KOPT-K1 (cell line): ENCODE data around the gene ILF3.

ENCODE experiments used
- H3K27ac ChIP-seq: fragments of 200-600 bp; sonication (generic); 2 replicates; pipeline ENCODE4 v1.5.1; 2016; ENCODE audit warnings: antibody characterized with exemption, mild to moderate bottlenecking, low read depth, low read length; ENCODE audit not compliant: poor library complexity, severe bottlenecking
- H3K36me3 ChIP-seq: fragments of 200-600 bp; sonication (generic); 2 replicates; pipeline ENCODE4 v1.5.1; 2017; ENCODE audit warnings: antibody characterized with exemption, mild to moderate bottlenecking, low read length, moderate library complexity; ENCODE audit not compliant: insufficient read depth
- H3K9me3 ChIP-seq: fragments of 200-600 bp; sonication (generic); 2 replicates; pipeline ENCODE4 v1.5.1; 2017; ENCODE audit warnings: antibody characterized with exemption, low read length, mild to moderate bottlenecking; ENCODE audit not compliant: insufficient read depth, poor library complexity, severe bottlenecking

Gene ILF3

DNA sequence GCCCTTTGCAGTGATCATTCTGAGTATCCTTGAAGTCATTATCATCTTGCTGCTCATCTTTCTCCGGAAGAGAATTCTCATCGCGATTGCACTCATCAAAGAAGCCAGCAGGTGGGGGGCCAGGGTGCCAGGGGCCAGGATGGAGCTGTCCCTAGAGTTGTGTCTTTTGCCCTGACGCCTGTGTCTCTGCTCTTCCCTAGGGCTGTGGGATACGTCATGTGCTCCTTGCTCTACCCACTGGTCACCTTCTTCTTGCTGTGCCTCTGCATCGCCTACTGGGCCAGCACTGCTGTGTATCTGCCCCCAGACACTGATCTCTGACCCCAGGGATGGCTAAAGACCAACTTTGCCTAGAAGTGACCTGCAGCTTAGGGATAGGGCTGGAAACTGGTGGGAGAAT lies 19.2 kb upstream of the ILF3 start:
- Histone ChIP-seq H3K36me3 (peaks cover 93% of the 10 kb centered on the region), H3K27ac (no peak overlapping the region), H3K9me3 (no peaks in the 10 kb centered on the region)

DNA sequence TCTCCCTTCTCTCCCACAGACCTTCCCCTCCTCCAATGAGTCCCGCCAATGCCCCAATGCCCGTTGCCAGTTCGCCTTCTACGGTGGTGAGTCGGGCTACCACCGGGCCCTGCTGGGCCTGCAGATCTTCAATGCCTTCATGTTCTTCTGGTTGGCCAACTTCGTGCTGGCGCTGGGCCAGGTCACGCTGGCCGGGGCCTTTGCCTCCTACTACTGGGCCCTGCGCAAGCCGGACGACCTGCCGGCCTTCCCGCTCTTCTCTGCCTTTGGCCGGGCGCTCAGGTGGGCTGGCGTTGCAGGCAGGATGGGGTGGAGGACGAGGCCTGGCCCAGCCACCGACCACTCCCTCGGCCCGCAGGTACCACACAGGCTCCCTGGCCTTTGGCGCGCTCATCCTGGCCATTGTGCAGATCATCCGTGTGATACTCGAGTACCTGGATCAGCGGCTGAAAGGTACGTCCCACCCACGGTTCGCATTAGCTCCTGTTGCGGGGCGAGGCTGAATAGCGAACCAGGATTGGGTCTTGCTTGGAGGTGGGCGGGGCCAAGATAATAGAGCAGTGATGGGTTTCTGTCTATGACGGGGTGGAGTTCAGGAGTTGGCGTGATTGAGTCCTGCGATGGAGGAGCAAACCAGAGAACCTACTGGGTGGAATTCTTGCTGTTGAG lies 17.7 kb upstream of the ILF3 start:
- H3K27ac ChIP-seq = no peak overlapping the region
- no peaks in the 10 kb centered on the region for H3K9me3 ChIP-seq
- H3K36me3 ChIP-seq = peaks cover 95% of the 10 kb centered on the region

DNA sequence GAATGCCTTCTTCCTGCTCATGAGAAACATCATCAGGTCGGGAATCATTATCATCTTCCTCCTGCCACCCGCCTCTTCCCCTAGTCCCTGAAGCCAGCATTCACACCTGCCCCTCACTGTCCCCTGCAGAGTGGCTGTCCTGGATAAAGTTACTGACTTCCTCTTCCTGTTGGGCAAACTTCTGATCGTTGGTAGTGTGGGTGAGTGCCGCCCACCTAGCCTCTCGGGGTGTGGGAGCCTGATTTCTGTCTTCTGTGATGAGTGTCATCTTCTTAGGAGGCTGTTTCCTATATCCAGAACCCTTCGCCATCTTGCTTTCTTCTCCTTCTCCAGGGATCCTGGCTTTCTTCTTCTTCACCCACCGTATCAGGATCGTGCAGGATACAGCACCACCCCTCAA lies 16.3 kb upstream of the ILF3 start:
- Histone ChIP-seq H3K9me3 (no peaks in the 10 kb centered on the region), H3K36me3 (peaks cover 96% of the 10 kb centered on the region), H3K27ac (no peak overlapping the region)

DNA sequence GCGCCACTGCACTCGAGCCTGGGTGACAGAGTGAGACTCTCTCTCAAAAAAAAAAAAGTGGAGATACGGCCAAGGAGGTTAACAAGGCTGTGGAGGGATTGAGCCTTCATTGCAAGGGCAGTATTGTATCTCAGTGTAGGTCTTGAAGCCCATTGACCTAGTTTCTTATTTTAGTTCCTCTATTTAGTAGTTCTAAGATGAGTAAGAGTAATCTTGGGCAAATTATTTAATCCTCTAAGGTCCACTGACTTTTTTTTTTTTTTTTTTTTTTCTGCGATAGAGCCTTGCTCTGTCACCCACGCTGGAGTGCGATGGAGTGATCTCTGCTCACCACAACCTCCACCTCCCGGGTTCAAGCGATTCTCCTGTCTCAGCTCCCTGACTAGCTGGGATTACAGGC lies 14.3 kb upstream of the ILF3 start:
- Histone ChIP-seq H3K27ac (no peak overlapping the region), H3K9me3 (no peaks in the 10 kb centered on the region), H3K36me3 (peaks cover 90% of the 10 kb centered on the region)

DNA sequence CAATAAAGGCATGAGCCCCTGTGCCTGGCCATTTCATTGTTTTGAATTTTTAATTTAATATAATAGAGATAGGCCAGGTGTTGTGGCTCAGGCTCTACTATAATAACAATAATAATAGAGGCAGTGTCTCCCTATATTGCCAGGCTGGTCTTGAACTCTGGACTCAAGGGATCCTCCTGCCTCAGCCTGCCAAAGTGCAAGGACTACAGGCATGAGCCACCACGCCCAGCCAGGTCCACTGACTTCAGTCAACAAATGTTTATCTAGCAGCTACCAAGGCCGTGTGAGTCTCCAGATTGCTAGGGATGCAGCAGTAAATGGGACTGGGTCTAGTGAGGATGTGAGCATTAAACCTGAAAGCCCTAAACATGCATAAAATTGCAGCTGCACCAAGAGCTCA lies 13.8 kb upstream of the ILF3 start:
- Histone ChIP-seq H3K36me3 (peaks cover 85% of the 10 kb centered on the region), H3K9me3 (no peaks in the 10 kb centered on the region), H3K27ac (no peak overlapping the region)

DNA sequence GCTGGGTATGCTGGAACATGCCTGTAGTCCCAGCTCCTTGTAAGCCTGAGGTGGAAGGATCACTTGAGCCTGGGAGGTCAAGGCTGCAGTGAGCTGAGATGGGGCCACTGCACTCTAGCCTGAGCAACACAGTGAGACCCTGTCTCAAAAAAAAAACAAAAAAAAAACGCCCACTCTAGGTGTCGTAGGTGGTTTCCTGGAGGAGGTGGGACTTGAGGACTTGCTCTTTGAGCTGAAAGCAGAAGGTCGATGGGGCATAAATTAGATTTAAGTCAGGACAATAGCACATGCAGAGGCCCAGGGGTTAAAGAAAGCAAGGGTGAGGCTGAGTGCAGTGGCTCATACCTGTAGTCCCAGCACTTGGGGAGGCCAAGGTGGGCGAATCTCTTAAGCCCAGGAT lies 12.9 kb upstream of the ILF3 start:
- H3K9me3 ChIP-seq = no peaks in the 10 kb centered on the region
- no peak overlapping the region for H3K27ac ChIP-seq
- peaks cover 76% of the 10 kb centered on the region for H3K36me3 ChIP-seq

DNA sequence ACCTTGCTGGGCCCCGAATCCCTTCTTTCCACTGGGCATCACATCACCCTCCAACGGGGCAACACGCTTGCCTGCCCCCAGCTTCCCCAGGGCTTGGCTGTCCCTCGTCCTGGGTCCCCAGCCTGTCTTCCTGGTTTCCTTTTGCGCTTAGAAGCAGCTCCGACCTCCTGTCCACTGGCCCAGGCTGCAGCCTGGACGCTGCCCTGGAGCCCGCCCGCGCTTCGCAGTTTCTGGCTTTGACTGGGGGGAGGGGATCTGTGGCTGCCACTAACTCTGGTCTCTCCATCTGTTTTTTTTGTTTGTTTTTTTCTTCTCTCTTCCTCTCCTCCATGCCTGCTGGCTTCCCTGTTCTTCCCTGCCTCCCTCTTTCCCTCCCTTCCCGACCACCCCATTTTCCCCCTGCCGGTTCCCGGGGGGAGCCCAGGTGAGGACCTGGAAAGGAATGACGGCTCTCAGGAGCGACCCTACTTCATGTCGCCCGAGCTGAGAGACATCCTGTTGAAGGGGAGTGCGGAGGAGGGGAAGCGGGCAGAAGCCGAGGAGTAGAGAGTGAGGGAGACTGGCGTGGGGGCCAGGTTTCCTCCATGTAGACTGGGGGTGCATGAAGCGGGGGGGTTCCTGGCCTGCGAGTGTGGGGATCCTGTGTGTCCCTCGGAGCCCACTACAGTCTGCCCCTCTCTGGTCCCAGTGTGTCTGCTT lies 11.5 kb upstream of the ILF3 start:
- H3K36me3 ChIP-seq = peaks cover 62% of the 10 kb centered on the region
- no peaks in the 10 kb centered on the region for H3K9me3 ChIP-seq
- H3K27ac ChIP-seq = peak overlapping the region; percentile 35

DNA sequence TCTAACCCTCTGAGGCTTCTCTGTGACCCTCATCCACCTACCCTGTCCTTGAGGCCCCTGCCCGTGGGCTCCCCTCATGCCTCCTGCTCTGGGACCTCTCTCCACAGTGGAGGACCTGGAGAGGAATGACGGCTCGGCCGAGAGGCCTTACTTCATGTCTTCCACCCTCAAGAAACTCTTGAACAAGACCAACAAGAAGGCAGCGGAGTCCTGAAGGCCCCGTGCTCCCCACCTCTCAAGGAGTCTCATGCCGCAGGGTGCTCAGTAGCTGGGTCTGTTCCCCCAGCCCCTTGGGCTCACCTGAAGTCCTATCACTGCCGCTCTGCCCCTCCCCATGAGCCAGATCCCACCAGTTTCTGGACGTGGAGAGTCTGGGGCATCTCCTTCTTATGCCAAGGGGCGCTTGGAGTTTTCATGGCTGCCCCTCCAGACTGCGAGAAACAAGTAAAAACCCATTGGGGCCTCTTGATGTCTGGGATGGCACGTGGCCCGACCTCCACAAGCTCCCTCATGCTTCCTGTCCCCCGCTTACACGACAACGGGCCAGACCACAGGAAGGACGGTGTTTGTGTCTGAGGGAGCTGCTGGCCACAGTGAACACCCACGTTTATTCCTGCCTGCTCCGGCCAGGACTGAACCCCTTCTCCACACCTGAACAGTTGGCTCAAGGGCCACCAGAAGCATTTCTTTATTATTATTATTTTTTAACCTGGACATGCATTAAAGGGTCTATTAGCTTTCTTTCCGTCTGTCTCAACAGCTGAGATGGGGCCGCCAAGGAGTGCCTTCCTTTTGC lies 10.8 kb upstream of the ILF3 start:
- peak overlapping the region; percentile 35 for H3K27ac ChIP-seq
- H3K36me3 ChIP-seq = peaks cover 55% of the 10 kb centered on the region
- no peaks in the 10 kb centered on the region for H3K9me3 ChIP-seq

DNA sequence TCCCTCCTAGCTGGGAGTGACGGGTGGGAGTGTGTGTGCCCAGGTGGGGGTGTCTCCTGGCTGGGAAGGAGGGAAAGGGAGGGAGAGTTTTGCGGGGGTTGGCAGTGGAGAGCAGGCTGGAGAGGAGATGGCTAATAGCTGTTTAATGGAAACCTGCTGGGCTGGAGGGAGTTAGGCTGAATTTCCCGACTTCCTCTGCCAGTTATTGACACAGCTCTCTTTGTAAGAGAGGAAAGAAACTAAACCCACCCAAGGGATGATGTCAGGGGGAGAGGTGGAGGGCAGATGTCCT lies 10.2 kb upstream of the ILF3 start:
- Histone ChIP-seq H3K36me3 (peaks cover 49% of the 10 kb centered on the region), H3K9me3 (no peaks in the 10 kb centered on the region), H3K27ac (no peak overlapping the region)

DNA sequence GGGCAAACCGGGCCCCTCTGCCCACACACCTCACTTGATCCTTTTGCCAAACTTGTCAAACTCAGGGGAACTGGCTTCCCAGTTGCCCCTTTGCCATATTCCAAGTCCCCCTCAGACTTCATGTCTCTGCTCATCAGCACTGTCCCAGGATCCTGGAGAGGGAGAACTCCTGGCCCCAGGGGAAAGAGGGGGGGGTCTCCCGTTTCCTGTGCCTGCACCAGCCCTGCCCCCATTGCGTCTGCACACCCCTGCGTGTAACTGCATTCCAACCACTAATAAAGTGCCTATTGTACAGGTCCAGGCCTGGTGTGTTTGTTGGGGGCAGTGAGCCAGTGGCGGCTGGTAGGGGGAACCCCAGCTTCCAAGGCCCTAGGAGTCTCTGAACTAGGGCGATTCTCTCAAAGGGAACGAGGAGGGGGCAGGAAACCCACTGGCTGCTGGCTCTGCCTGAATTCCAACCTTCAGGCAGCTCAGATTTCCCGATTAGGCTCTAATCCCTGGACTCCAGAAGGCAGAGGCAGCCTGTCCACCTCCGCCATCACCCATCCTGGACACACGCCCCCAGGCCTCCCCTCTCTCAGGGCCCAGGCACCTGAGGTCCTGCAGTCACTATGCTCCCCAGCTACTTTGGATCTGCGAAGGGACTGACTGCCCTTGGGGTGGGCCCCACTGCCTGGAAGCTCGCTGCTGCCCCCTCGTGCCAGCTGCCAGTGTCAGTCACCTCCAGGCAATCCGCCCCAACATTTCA lies 9.7 kb upstream of the ILF3 start:
- Histone ChIP-seq H3K36me3 (peaks cover 44% of the 10 kb centered on the region), H3K27ac (no peak overlapping the region), H3K9me3 (no peaks in the 10 kb centered on the region)

DNA sequence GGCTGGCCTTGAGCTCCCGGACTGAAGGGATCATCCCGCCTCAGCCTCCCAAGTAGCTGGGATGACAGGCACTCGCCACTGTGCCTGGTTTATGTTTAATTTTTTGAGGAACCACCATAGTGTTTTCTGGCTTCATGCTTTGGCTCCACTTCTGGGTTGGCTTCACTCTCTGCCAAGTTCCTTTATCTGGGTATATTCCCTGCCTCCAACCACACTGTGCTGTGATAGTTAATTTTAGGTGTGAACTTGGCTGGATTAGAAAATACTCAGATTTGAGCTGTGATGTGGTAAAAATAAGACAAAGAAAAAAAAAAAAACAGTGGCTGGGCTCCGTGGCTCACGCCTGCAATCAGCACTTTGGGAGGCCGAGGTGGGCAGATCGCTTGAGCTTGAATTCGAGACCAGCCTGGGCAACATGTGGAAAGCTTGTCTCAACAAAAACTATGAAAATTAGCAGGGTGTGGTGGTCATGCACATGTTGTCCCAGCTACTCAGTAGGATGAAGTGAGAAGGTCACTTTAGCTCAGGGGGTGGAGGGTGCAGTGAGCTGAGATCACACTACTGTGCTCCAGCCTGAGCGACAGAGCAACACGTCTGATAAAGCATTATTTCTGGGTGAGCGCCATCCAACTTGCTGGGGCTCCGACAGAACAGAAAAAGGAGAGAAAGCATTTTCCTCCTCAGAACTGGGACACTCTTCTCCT lies 7.5 kb upstream of the ILF3 start:
- no peak overlapping the region for H3K27ac ChIP-seq
- peaks cover 26% of the 10 kb centered on the region; the same call in 1 of the 2 replicates for H3K36me3 ChIP-seq
- H3K9me3 ChIP-seq = no peaks in the 10 kb centered on the region

DNA sequence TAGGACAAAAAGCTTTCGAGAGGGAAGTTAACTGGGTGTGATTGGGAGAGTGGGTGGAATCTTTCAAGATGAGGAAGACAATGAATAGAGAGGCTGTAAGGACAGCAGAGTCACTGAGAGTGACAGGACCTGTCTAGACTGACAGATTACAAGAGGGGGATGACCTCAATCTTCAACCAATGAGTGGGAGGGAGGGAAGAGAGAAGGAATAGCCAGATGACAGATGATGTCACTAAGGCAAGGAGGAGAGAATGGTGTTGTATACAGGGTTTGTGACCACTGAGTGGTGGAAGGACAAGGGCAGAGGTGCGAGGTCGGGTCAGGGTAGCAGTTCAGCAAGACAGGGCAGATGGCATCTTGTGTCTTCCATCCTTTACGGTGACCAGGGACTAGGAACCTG lies 5.8 kb upstream of the ILF3 start:
- Histone ChIP-seq H3K9me3 (no peaks in the 10 kb centered on the region), H3K36me3 (peaks cover 14% of the 10 kb centered on the region; the same call in 1 of the 2 replicates), H3K27ac (no peak overlapping the region)

DNA sequence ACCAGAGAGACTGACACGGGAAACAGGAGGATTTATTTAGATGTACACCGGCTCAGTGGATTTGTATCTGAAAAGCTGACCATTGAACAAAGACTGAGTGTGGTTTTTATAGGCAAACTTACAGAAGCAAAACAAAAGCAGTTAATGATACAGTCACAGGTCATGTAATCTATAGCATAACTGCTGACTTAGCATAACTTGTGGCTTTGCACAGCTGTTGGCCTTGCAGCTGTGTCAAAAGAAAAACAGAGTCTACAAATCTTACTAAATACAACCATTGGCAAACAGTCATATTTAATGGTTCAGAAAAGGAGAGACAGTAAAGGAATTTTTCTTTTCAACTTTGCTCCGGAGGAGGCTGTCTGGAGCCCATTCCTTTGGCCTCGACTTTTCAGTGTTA lies 2.3 kb upstream of the ILF3 start:
- peaks cover 28% of the 10 kb centered on the region for H3K36me3 ChIP-seq
- H3K27ac ChIP-seq = no peak overlapping the region
- H3K9me3 ChIP-seq = no peaks in the 10 kb centered on the region

DNA sequence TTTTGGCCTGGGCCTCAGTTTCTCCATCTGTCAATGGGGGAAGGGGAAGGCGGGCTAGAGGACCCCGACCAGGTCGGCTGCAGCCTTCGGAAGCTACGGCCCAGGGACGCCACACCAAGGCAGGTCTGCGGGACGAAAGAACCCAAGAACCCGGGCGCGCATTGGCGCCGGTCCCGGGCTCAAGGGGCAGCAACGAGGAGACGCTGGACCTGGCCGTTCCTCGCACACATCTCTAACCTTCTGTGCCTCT lies 739 bp upstream of the ILF3 start:
- peaks cover 43% of the 10 kb centered on the region for H3K36me3 ChIP-seq
- peak overlapping the region; percentile 92 for H3K27ac ChIP-seq
- no peaks in the 10 kb centered on the region for H3K9me3 ChIP-seq
